ENCODE measurements around the gene ST6GAL2.

The ST6GAL2 gene

DNA sequence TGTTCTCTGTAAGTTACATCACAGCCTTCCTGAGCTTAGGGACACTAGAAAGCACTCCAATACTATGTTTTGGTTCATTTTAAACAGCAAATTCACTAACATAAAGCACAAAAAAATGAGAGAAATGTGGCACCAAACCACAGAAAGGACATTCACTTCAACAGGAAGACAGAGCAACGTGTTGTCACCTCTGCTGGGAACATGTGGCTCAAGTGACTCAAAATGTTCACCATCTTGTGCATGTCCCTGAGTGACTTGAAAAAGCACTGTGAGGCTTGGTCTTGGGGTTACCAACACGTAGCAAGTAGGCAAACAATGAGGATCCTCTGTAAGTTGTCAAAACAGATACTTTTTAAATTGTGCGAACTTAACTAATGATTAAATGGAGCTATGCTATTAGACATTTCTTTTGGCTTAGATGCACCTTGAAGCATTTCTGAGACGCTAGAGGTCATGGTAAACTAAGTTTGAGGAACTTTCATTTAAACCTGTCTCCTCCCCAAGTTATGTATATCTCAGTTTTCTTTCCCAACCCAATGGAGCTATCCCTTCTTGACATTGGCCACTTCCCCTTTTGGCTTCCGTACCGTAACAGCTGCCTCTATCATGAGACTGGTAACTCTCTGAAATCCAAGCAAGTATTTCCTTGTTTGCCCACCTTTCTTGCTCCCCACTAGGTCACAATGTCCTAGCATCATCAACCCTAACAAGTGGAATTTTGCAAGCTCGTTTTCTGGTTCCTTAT lies 14.0 kb upstream of the ST6GAL2 start:
- TF ChIP-seq, protein P1, sequence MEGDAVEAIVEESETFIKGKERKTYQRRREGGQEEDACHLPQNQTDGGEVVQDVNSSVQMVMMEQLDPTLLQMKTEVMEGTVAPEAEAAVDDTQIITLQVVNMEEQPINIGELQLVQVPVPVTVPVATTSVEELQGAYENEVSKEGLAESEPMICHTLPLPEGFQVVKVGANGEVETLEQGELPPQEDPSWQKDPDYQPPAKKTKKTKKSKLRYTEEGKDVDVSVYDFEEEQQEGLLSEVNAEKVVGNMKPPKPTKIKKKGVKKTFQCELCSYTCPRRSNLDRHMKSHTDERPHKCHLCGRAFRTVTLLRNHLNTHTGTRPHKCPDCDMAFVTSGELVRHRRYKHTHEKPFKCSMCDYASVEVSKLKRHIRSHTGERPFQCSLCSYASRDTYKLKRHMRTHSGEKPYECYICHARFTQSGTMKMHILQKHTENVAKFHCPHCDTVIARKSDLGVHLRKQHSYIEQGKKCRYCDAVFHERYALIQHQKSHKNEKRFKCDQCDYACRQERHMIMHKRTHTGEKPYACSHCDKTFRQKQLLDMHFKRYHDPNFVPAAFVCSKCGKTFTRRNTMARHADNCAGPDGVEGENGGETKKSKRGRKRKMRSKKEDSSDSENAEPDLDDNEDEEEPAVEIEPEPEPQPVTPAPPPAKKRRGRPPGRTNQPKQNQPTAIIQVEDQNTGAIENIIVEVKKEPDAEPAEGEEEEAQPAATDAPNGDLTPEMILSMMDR (conservative IDR thresholded peaks at IDR 0.05; ENCODE audit: low read depth, low read length): no peak
- no peak overlapping the region for H3K4me3 ChIP-seq (ENCODE audit: low read length)
- no peak for DNase-seq (ENCODE audit: low read depth)

DNA sequence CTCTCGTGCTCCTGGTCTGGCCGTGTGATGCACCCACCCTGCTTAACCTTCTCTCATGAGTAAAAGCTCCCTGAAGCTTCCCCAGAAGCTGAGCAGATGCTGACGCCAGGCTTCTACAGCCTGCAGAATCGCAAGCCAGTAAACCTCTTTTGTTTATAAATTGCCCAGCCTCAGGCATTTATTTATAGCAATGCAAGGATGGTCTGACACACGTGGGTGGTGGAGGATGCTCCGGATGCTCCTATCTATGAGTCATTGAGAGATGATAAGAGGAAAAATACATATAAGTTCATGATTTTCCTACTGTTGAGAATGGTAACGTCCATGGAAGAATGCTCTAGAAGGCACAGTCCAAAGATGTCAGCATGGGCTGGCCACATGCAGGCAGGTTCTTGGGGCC lies 8.6 kb upstream of the ST6GAL2 start:
- H3K4me3 ChIP-seq (ENCODE audit: low read length): no peak overlapping the region
- TF ChIP-seq, protein P1 (conservative IDR thresholded peaks at IDR 0.05; ENCODE audit: low read depth, low read length): no peak
- no peak for DNase-seq (ENCODE audit: low read depth)

DNA sequence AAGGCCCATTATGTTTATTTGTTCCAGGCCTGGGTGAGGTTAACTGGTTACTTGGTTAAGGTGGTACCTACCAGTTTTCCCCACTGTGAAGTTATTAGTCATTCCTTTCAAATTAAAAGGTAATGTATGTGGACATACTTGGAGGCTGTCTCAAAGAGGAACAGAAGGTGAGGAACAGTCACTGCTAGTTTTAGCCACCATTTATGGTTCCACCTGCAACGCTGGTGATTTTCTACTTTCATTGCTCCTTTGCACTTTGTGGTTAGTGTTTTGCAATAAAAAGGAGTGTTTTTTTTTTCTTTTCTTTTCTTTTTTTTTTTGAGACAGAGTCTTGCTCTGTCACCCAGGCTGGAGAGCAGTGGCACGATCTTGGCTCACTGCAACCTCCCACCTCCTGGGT lies 6.1 kb upstream of the ST6GAL2 start:
- no peak overlapping the region for H3K4me3 ChIP-seq (ENCODE audit: low read length)
- TF ChIP-seq, protein P1 (conservative IDR thresholded peaks at IDR 0.05; ENCODE audit: low read depth, low read length): no peak
- DNase-seq (ENCODE audit: low read depth): no peak

DNA sequence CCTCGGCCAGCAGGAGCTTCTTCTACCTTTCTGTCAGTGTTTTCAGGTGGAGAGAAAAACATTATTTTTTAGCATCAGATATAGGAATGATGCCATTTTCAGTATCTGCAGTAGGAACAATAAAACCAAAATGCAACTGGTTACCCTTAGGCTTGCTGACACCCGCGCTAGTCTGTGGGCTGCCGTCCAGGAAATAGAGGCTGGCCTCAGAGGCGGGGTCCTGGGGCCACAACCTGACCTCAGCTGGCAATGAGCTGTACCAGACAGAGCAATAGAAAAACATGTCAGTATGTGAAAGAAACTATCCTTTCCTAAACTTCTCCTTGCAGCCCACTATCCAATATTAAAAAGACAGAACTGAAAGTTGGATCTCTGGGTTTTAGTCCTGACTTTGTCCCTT lies 4.6 kb upstream of the ST6GAL2 start:
- no peak overlapping the region for H3K4me3 ChIP-seq (ENCODE audit: low read length)
- DNase-seq (ENCODE audit: low read depth): no peak
- TF ChIP-seq, protein P1 (conservative IDR thresholded peaks at IDR 0.05; ENCODE audit: low read depth, low read length): no peak

- TF ChIP-seq, protein P1 (conservative IDR thresholded peaks at IDR 0.05; ENCODE audit: low read depth, low read length): no peak
- DNase-seq (ENCODE audit: low read depth): no peak
- peak overlapping the region; percentile 62 for H3K4me3 ChIP-seq (ENCODE audit: low read length)
Measured at GRCh38 chr2:106886916-106887758, 1.2 kb upstream of the ST6GAL2 start.

- TF ChIP-seq, protein P1 (conservative IDR thresholded peaks at IDR 0.05; ENCODE audit: low read depth, low read length): no peak
- peak overlapping the region; percentile 58 for H3K4me3 ChIP-seq (ENCODE audit: low read length)
- DNase-seq (ENCODE audit: low read depth): no peak
Measured at GRCh38 chr2:106885329-106885728, 638 bp downstream of the ST6GAL2 start.
